ENCODE data around the gene ATXN3.

DNA sequence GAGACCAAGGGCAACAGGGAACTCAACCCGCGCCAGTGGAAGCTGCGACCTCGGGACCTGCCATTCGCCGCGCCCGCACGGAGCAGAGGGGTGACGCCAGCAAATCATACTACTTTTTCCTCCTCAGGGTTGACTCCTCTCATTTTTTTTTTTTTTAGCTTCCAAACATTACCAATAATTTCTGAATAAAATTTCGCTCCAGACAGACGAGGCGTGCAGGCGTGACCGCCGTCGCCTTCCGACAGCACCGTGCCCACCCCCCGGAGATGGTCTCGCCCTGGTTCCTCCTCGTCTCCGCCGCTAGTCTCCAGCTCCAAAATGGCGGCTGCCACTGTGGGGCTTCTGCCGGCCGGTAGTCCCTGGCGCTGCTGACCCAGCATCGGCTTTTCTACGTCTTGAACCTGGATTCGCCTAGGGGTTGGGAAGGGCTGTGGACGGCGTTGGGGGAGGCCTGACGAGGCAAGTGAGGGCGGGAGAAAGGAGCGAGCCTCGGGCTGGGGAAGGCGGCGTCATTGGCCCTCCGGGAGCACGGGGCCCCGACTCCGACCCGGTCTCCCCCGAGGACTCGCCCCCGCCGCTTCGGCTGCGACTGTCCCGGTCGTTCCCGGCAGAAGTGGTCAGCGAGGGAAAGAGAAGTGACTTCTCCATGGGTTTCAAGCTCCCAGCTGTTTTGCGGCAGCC, 15.4 kb upstream of the ATXN3 start, which contains the start of the genes CPSF2 and NDUFB1:
- TF ChIP-seq, protein P1, sequence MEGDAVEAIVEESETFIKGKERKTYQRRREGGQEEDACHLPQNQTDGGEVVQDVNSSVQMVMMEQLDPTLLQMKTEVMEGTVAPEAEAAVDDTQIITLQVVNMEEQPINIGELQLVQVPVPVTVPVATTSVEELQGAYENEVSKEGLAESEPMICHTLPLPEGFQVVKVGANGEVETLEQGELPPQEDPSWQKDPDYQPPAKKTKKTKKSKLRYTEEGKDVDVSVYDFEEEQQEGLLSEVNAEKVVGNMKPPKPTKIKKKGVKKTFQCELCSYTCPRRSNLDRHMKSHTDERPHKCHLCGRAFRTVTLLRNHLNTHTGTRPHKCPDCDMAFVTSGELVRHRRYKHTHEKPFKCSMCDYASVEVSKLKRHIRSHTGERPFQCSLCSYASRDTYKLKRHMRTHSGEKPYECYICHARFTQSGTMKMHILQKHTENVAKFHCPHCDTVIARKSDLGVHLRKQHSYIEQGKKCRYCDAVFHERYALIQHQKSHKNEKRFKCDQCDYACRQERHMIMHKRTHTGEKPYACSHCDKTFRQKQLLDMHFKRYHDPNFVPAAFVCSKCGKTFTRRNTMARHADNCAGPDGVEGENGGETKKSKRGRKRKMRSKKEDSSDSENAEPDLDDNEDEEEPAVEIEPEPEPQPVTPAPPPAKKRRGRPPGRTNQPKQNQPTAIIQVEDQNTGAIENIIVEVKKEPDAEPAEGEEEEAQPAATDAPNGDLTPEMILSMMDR (IDR thresholded peaks at IDR 0.05), result no peak
- TF ChIP-seq, protein P2, sequence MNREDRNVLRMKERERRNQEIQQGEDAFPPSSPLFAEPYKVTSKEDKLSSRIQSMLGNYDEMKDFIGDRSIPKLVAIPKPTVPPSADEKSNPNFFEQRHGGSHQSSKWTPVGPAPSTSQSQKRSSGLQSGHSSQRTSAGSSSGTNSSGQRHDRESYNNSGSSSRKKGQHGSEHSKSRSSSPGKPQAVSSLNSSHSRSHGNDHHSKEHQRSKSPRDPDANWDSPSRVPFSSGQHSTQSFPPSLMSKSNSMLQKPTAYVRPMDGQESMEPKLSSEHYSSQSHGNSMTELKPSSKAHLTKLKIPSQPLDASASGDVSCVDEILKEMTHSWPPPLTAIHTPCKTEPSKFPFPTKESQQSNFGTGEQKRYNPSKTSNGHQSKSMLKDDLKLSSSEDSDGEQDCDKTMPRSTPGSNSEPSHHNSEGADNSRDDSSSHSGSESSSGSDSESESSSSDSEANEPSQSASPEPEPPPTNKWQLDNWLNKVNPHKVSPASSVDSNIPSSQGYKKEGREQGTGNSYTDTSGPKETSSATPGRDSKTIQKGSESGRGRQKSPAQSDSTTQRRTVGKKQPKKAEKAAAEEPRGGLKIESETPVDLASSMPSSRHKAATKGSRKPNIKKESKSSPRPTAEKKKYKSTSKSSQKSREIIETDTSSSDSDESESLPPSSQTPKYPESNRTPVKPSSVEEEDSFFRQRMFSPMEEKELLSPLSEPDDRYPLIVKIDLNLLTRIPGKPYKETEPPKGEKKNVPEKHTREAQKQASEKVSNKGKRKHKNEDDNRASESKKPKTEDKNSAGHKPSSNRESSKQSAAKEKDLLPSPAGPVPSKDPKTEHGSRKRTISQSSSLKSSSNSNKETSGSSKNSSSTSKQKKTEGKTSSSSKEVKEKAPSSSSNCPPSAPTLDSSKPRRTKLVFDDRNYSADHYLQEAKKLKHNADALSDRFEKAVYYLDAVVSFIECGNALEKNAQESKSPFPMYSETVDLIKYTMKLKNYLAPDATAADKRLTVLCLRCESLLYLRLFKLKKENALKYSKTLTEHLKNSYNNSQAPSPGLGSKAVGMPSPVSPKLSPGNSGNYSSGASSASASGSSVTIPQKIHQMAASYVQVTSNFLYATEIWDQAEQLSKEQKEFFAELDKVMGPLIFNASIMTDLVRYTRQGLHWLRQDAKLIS (CRISPR knock-in tag; IDR thresholded peaks at IDR 0.05; ENCODE audit: borderline replicate concordance), result no peak
- TF ChIP-seq, protein P3, sequence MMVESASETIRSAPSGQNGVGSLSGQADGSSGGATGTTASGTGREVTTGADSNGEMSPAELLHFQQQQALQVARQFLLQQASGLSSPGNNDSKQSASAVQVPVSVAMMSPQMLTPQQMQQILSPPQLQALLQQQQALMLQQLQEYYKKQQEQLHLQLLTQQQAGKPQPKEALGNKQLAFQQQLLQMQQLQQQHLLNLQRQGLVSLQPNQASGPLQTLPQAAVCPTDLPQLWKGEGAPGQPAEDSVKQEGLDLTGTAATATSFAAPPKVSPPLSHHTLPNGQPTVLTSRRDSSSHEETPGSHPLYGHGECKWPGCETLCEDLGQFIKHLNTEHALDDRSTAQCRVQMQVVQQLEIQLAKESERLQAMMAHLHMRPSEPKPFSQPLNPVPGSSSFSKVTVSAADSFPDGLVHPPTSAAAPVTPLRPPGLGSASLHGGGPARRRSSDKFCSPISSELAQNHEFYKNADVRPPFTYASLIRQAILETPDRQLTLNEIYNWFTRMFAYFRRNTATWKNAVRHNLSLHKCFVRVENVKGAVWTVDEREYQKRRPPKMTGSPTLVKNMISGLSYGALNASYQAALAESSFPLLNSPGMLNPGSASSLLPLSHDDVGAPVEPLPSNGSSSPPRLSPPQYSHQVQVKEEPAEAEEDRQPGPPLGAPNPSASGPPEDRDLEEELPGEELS (CRISPR knock-in tag; IDR thresholded peaks at IDR 0.05), result no peak
- TF ChIP-seq JUN (CRISPR knock-in tag; IDR thresholded peaks at IDR 0.05) (no peak), SOX15 (CRISPR knock-in tag; IDR thresholded peaks at IDR 0.05) (no peak), TEAD4 (CRISPR knock-in tag; IDR thresholded peaks at IDR 0.05) (no peak), CREM (CRISPR knock-in tag; IDR thresholded peaks at IDR 0.05) (peak; percentile 64), ZNF121 (CRISPR knock-in tag; IDR thresholded peaks at IDR 0.05) (no peak), MYBL2 (CRISPR knock-in tag; IDR thresholded peaks at IDR 0.05) (no peak), NR2C2 (CRISPR knock-in tag; IDR thresholded peaks at IDR 0.05) (no peak), FOXK1 (CRISPR knock-in tag; IDR thresholded peaks at IDR 0.05) (peak; percentile 0; the same call in 1 of the 2 replicates)
- TF ChIP-seq, protein P4, sequence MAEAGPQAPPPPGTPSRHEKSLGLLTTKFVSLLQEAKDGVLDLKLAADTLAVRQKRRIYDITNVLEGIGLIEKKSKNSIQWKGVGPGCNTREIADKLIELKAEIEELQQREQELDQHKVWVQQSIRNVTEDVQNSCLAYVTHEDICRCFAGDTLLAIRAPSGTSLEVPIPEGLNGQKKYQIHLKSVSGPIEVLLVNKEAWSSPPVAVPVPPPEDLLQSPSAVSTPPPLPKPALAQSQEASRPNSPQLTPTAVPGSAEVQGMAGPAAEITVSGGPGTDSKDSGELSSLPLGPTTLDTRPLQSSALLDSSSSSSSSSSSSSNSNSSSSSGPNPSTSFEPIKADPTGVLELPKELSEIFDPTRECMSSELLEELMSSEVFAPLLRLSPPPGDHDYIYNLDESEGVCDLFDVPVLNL (CRISPR knock-in tag; IDR thresholded peaks at IDR 0.05; ENCODE audit: borderline replicate concordance, low read depth), result no peak
- TF ChIP-seq, protein P5, sequence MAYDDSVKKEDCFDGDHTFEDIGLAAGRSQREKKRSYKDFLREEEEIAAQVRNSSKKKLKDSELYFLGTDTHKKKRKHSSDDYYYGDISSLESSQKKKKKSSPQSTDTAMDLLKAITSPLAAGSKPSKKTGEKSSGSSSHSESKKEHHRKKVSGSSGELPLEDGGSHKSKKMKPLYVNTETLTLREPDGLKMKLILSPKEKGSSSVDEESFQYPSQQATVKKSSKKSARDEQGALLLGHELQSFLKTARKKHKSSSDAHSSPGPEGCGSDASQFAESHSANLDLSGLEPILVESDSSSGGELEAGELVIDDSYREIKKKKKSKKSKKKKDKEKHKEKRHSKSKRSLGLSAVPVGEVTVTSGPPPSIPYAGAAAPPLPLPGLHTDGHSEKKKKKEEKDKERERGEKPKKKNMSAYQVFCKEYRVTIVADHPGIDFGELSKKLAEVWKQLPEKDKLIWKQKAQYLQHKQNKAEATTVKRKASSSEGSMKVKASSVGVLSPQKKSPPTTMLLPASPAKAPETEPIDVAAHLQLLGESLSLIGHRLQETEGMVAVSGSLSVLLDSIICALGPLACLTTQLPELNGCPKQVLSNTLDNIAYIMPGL (CRISPR knock-in tag; IDR thresholded peaks at IDR 0.05), result peak; percentile 77; the same call in 1 of the 2 replicates
- TF ChIP-seq, protein P6, sequence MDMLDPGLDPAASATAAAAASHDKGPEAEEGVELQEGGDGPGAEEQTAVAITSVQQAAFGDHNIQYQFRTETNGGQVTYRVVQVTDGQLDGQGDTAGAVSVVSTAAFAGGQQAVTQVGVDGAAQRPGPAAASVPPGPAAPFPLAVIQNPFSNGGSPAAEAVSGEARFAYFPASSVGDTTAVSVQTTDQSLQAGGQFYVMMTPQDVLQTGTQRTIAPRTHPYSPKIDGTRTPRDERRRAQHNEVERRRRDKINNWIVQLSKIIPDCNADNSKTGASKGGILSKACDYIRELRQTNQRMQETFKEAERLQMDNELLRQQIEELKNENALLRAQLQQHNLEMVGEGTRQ (CRISPR knock-in tag; IDR thresholded peaks at IDR 0.05), result peak; percentile 10; the same call in 1 of the 2 replicates
